IgD-negative memory B cell (primary cell): ENCODE measurements around the gene PCGF2. TPM values are rescaled to one million over a fixed set of nuclear protein-coding genes. Genes with fewer than 3 reads are reported as not detected.

ENCODE experiments used
- H3K27ac Mint-ChIP-seq, 3 donors: one replicate each; pipeline ENCODE4 v1.8.0; 2020 to 2022; ENCODE audit warnings: mild to moderate bottlenecking in 3 of 3, mixed read lengths in 3 of 3, moderate library complexity in 1 of 3
- H3K27me3 Mint-ChIP-seq: one replicate; pipeline ENCODE4 v1.8.0; 2021; ENCODE audit warnings: mixed read lengths
- H3K36me3 Mint-ChIP-seq: one replicate; pipeline ENCODE4 v1.8.0; 2020; ENCODE audit warnings: mild to moderate bottlenecking, mixed read lengths
- H3K4me1 Mint-ChIP-seq, 3 donors: one replicate each; pipeline ENCODE4 v1.8.0; 2020 to 2022; ENCODE audit warnings: mixed read lengths in 3 of 3, mild to moderate bottlenecking in 1 of 3
- H3K4me3 Mint-ChIP-seq, 4 donors: one replicate each; pipeline ENCODE4 v1.8.0; 2020 to 2022; ENCODE audit warnings: mild to moderate bottlenecking in 4 of 4, mixed read lengths in 4 of 4, moderate library complexity in 3 of 4
- H3K9me3 Mint-ChIP-seq, 3 donors: one replicate each; pipeline ENCODE4 v1.8.0; 2020 to 2021; ENCODE audit warnings: mixed read lengths in 3 of 3, mild to moderate bottlenecking in 1 of 3
- polyA plus RNA-seq: library from polyadenylated mRNA; unstranded; fragments of 300-500 nt; fragmentation: Illumina TruSeq; gene quantifications from one replicate; pipeline ENCODE4 v1.2.3, GENCODE V29; 2021

Gene PCGF2
- polyA plus RNA-seq, 1 donor from 2014 or later = not detected

GRCh38 chr17:38724337-38724988, 23.7 kb downstream of the PCGF2 start:
- Mint-ChIP-seq H3K9me3 (no peaks in the 10 kb centered on the region), H3K4me3 (no peak overlapping the region), H3K4me1 (peaks cover 20 to 28% (median 25%) of the 10 kb centered on the region in 3 donors), H3K27me3 (no peaks in the 10 kb centered on the region), H3K36me3 (peaks cover 2% of the 10 kb centered on the region), H3K27ac (peak overlapping the region in 1 of 3 donors; percentile 48)

- H3K4me3 Mint-ChIP-seq = no peak overlapping the region
- peaks cover 2% of the 10 kb centered on the region for H3K36me3 Mint-ChIP-seq
- no peaks in the 10 kb centered on the region for H3K9me3 Mint-ChIP-seq
- no peaks in the 10 kb centered on the region for H3K27me3 Mint-ChIP-seq
- H3K4me1 Mint-ChIP-seq = peaks cover 5 to 14% (median 8%) of the 10 kb centered on the region in 3 donors
- H3K27ac Mint-ChIP-seq = no peak overlapping the region
Measured at GRCh38 chr17:38721802-38722201, 26.3 kb downstream of the PCGF2 start.

- H3K27ac Mint-ChIP-seq = peak overlapping the region in 1 of 3 donors; percentile 79
- peaks cover 2% of the 10 kb centered on the region for H3K36me3 Mint-ChIP-seq
- H3K9me3 Mint-ChIP-seq = no peaks in the 10 kb centered on the region
- peaks cover 3 to 14% (median 8%) of the 10 kb centered on the region in 3 donors for H3K4me1 Mint-ChIP-seq
- peak overlapping the region in 1 of 4 donors; percentile 15 for H3K4me3 Mint-ChIP-seq
- no peaks in the 10 kb centered on the region for H3K27me3 Mint-ChIP-seq
Measured at GRCh38 chr17:38720941-38721340, 27.2 kb downstream of the PCGF2 start.

- H3K9me3 Mint-ChIP-seq = no peaks in the 10 kb centered on the region
- H3K27me3 Mint-ChIP-seq = no peaks in the 10 kb centered on the region
- no peak overlapping the region for H3K4me3 Mint-ChIP-seq
- H3K4me1 Mint-ChIP-seq = peaks cover 3 to 14% (median 4%) of the 10 kb centered on the region in 3 donors
- H3K27ac Mint-ChIP-seq = no peak overlapping the region
- H3K36me3 Mint-ChIP-seq = peaks cover 2% of the 10 kb centered on the region
Measured at GRCh38 chr17:38719943-38720641, 28.0 kb downstream of the PCGF2 start.

GRCh38 chr17:38719289-38719942, 28.7 kb downstream of the PCGF2 start:
- Mint-ChIP-seq H3K27ac (peak overlapping the region in 1 of 3 donors; percentile 56), H3K4me1 (peaks cover 5 to 14% (median 9%) of the 10 kb centered on the region in 3 donors), H3K27me3 (no peaks in the 10 kb centered on the region), H3K9me3 (no peaks in the 10 kb centered on the region), H3K4me3 (no peak overlapping the region), H3K36me3 (peaks cover 4% of the 10 kb centered on the region)

- no peak overlapping the region for H3K4me3 Mint-ChIP-seq
- peaks cover 2% of the 10 kb centered on the region for H3K36me3 Mint-ChIP-seq
Measured at GRCh38 chr17:38717139-38717745, 30.9 kb downstream of the PCGF2 start.

GRCh38 chr17:38716368-38717005, 31.6 kb downstream of the PCGF2 start:
- H3K27me3 Mint-ChIP-seq = no peaks in the 10 kb centered on the region
- peaks cover 5 to 14% (median 5%) of the 10 kb centered on the region in 3 donors for H3K4me1 Mint-ChIP-seq
- H3K36me3 Mint-ChIP-seq = peaks cover 2% of the 10 kb centered on the region
- H3K4me3 Mint-ChIP-seq = no peak overlapping the region
- no peak overlapping the region for H3K27ac Mint-ChIP-seq
- no peaks in the 10 kb centered on the region for H3K9me3 Mint-ChIP-seq

More at GRCh38 chr17:38717139-38717745, 30.9 kb downstream of the PCGF2 start:
- peaks cover 5 to 14% (median 5%) of the 10 kb centered on the region in 3 donors for H3K4me1 Mint-ChIP-seq
- H3K27me3 Mint-ChIP-seq = no peaks in the 10 kb centered on the region
- H3K9me3 Mint-ChIP-seq = no peaks in the 10 kb centered on the region
- no peak overlapping the region for H3K27ac Mint-ChIP-seq

GRCh38 chr17:38715216-38715943, 32.8 kb downstream of the PCGF2 start:
- Mint-ChIP-seq H3K4me1 (peaks cover 4 to 5% (median 5%) of the 10 kb centered on the region in 3 donors), H3K27me3 (no peaks in the 10 kb centered on the region), H3K4me3 (no peak overlapping the region), H3K9me3 (no peaks in the 10 kb centered on the region), H3K27ac (peak overlapping the region in 2 of 3 donors; percentile 73 to 89), H3K36me3 (peaks cover 2% of the 10 kb centered on the region)

- H3K4me3 Mint-ChIP-seq = no peak overlapping the region
- peak overlapping the region in 1 of 3 donors; percentile 86 for H3K27ac Mint-ChIP-seq
- peaks cover 2% of the 10 kb centered on the region for H3K36me3 Mint-ChIP-seq
- peaks cover 1 to 14% (median 8%) of the 10 kb centered on the region in 3 donors for H3K4me1 Mint-ChIP-seq
- no peaks in the 10 kb centered on the region for H3K27me3 Mint-ChIP-seq
- H3K9me3 Mint-ChIP-seq = no peaks in the 10 kb centered on the region
Measured at GRCh38 chr17:38713456-38714075, 34.6 kb downstream of the PCGF2 start.

- H3K27me3 Mint-ChIP-seq = no peaks in the 10 kb centered on the region
- no peak overlapping the region for H3K4me3 Mint-ChIP-seq
- peaks cover 0 to 21% (median 12%) of the 10 kb centered on the region in 3 donors for H3K4me1 Mint-ChIP-seq
- H3K36me3 Mint-ChIP-seq = peaks cover 2% of the 10 kb centered on the region
- no peak overlapping the region for H3K27ac Mint-ChIP-seq
- H3K9me3 Mint-ChIP-seq = no peaks in the 10 kb centered on the region
Measured at GRCh38 chr17:38712593-38712992, 35.5 kb downstream of the PCGF2 start.

GRCh38 chr17:38711792-38712571, 36.2 kb downstream of the PCGF2 start:
- Mint-ChIP-seq H3K36me3 (peaks cover 2% of the 10 kb centered on the region), H3K4me3 (no peak overlapping the region), H3K27ac (no peak overlapping the region), H3K9me3 (no peaks in the 10 kb centered on the region), H3K27me3 (no peaks in the 10 kb centered on the region), H3K4me1 (peaks cover 2 to 27% (median 13%) of the 10 kb centered on the region in 3 donors)

GRCh38 chr17:38710985-38711384, 37.2 kb downstream of the PCGF2 start:
- no peaks in the 10 kb centered on the region for H3K9me3 Mint-ChIP-seq
- H3K4me1 Mint-ChIP-seq = peaks cover 8 to 32% (median 20%) of the 10 kb centered on the region in 3 donors
- peaks cover 2% of the 10 kb centered on the region for H3K36me3 Mint-ChIP-seq
- no peak overlapping the region for H3K27ac Mint-ChIP-seq
- no peaks in the 10 kb centered on the region for H3K27me3 Mint-ChIP-seq
- H3K4me3 Mint-ChIP-seq = peak overlapping the region in 1 of 4 donors; percentile 19

- H3K4me3 Mint-ChIP-seq = peak overlapping the region in 1 of 4 donors; percentile 12
Measured at GRCh38 chr17:38710604-38710962, 37.6 kb downstream of the PCGF2 start.

More at GRCh38 chr17:38710604-38710962, 37.6 kb downstream of the PCGF2 start:
- Mint-ChIP-seq H3K4me1 (peaks cover 8 to 31% (median 23%) of the 10 kb centered on the region in 3 donors), H3K27ac (peak overlapping the region in 1 of 3 donors; percentile 70), H3K36me3 (peaks cover 2% of the 10 kb centered on the region), H3K27me3 (no peaks in the 10 kb centered on the region), H3K9me3 (no peaks in the 10 kb centered on the region)
